ENCODE results near the gene ZCCHC4.
"Not testable (repeated sequence)": the region's sequence is repeated elsewhere in the genome, so short reads cannot be mapped to it uniquely, and the experiment has no call there.

The ZCCHC4 gene

GRCh38 chr4:25320773-25321172, 8.2 kb downstream of the ZCCHC4 start:
- H3K4me2 ChIP-seq (ENCODE audit: insufficient read depth, low read length, poor library complexity, severe bottlenecking): no peak overlapping the region
- H3K14ac ChIP-seq (ENCODE audit: low read length): no peak overlapping the region
- no peak overlapping the region for H4K8ac ChIP-seq (ENCODE audit: low read depth, low read length)
- no peaks in the 10 kb centered on the region for H3K9me3 ChIP-seq (replicated peaks in 1 of 2; ENCODE audit: control insufficient read depth in 2 of 2, insufficient read depth in 1 of 2, low read depth in 1 of 2, low read length in 2 of 2)
- H3K27ac ChIP-seq (replicated peaks; ENCODE audit: low read length): no peak overlapping the region
- H2AFZ ChIP-seq (ENCODE audit: low read length): no peak overlapping the region
- H3K79me1 ChIP-seq (ENCODE audit: low read depth, low read length): no peaks in the 10 kb centered on the region
- H3K4me1 ChIP-seq (ENCODE audit: control insufficient read depth in 2 of 2, insufficient read depth in 1 of 2, low read depth in 1 of 2, low read length in 2 of 2): no peaks in the 10 kb centered on the region
- H3K9ac ChIP-seq (ENCODE audit: low read depth, low read length, poor library complexity): no peak overlapping the region
- no peak overlapping the region for H3K4me3 ChIP-seq (ENCODE audit: low read length in 2 of 2)
- H3K4ac ChIP-seq (ENCODE audit: low read length): no peak overlapping the region
- H2BK12ac ChIP-seq (ENCODE audit: low read length): no peak overlapping the region
- no peak overlapping the region for H2AK5ac ChIP-seq (ENCODE audit: low read depth, low read length)
- no peak overlapping the region for H3K18ac ChIP-seq (ENCODE audit: low read length)
- no peak overlapping the region for H2BK120ac ChIP-seq (ENCODE audit: low read depth, low read length)
- H2BK5ac ChIP-seq (ENCODE audit: low read length): no peak overlapping the region
- H3K27me3 ChIP-seq (ENCODE audit: control insufficient read depth in 3 of 3, insufficient read depth in 3 of 3, low read depth in 1 of 3, low read length in 3 of 3): no peaks in the 10 kb centered on the region
- no peak for DNase-seq (ENCODE audit: low spot score)
- H4K91ac ChIP-seq (ENCODE audit: low read depth, low read length, poor library complexity): no peak overlapping the region
- H2BK15ac ChIP-seq (ENCODE audit: low read length): no peak overlapping the region
- no CpG with 5 or more reads among the region's 1 CpG for WGBS, 2 donors (ENCODE audit: extremely low coverage in 2 of 2, insufficient read length in 2 of 2, insufficient replicate concordance in 1 of 2)
- H3K36me3 ChIP-seq (replicated peaks in 1 of 2; ENCODE audit: control insufficient read depth in 2 of 2, insufficient read depth in 2 of 2, low read length in 2 of 2): peaks cover 0 to 48% of the 10 kb centered on the region in 2 donors
- H3K23ac ChIP-seq (ENCODE audit: low read depth, low read length, poor library complexity): no peak overlapping the region

GRCh38 chr4:25321703-25322102, 9.1 kb downstream of the ZCCHC4 start:
- Histone ChIP-seq H3K9me3 (replicated peaks in 1 of 2; ENCODE audit: control insufficient read depth in 2 of 2, insufficient read depth in 1 of 2, low read depth in 1 of 2, low read length in 2 of 2) (no peaks in the 10 kb centered on the region), H4K8ac (ENCODE audit: low read depth, low read length) (no peak overlapping the region), H3K9ac (ENCODE audit: low read depth, low read length, poor library complexity) (no peak overlapping the region), H2AK5ac (ENCODE audit: low read depth, low read length) (no peak overlapping the region), H2BK12ac (ENCODE audit: low read length) (no peak overlapping the region), H3K36me3 (replicated peaks in 1 of 2; ENCODE audit: control insufficient read depth in 2 of 2, insufficient read depth in 2 of 2, low read length in 2 of 2) (peaks cover 0 to 39% of the 10 kb centered on the region in 2 donors), H3K14ac (ENCODE audit: low read length) (no peak overlapping the region), H3K27me3 (ENCODE audit: control insufficient read depth in 3 of 3, insufficient read depth in 3 of 3, low read depth in 1 of 3, low read length in 3 of 3) (no peaks in the 10 kb centered on the region), H2AFZ (ENCODE audit: low read length) (no peak overlapping the region), H3K18ac (ENCODE audit: low read length) (no peak overlapping the region), H4K91ac (ENCODE audit: low read depth, low read length, poor library complexity) (no peak overlapping the region), H3K23ac (ENCODE audit: low read depth, low read length, poor library complexity) (no peak overlapping the region), H3K4me1 (ENCODE audit: control insufficient read depth in 2 of 2, insufficient read depth in 1 of 2, low read depth in 1 of 2, low read length in 2 of 2) (no peaks in the 10 kb centered on the region), H3K27ac (replicated peaks; ENCODE audit: low read length) (no peak overlapping the region), H3K79me1 (ENCODE audit: low read depth, low read length) (no peaks in the 10 kb centered on the region), H3K4me2 (ENCODE audit: insufficient read depth, low read length, poor library complexity, severe bottlenecking) (no peak overlapping the region), H2BK5ac (ENCODE audit: low read length) (no peak overlapping the region), H2BK120ac (ENCODE audit: low read depth, low read length) (no peak overlapping the region), H2BK15ac (ENCODE audit: low read length) (no peak overlapping the region), H3K4me3 (ENCODE audit: low read length in 2 of 2) (no peak overlapping the region), H3K4ac (ENCODE audit: low read length) (no peak overlapping the region)
- no CpG with 5 or more reads among the region's 3 CpGs for WGBS, 2 donors (ENCODE audit: extremely low coverage in 2 of 2, insufficient read length in 2 of 2, insufficient replicate concordance in 1 of 2)
- DNase-seq (ENCODE audit: low spot score): no peak

GRCh38 chr4:25328463-25328862, 15.9 kb downstream of the ZCCHC4 start:
- not testable (repeated sequence) for H2AFZ ChIP-seq (ENCODE audit: low read length); H3K9ac ChIP-seq (ENCODE audit: low read depth, low read length, poor library complexity); H3K27ac ChIP-seq (replicated peaks; ENCODE audit: low read length); H4K8ac ChIP-seq (ENCODE audit: low read depth, low read length); H2BK15ac ChIP-seq (ENCODE audit: low read length); H3K4me3 ChIP-seq (ENCODE audit: low read length in 2 of 2); H3K14ac ChIP-seq (ENCODE audit: low read length); H3K9me3 ChIP-seq (replicated peaks in 1 of 2; ENCODE audit: control insufficient read depth in 2 of 2, insufficient read depth in 1 of 2, low read depth in 1 of 2, low read length in 2 of 2); H3K23ac ChIP-seq (ENCODE audit: low read depth, low read length, poor library complexity); H2BK120ac ChIP-seq (ENCODE audit: low read depth, low read length); H2BK5ac ChIP-seq (ENCODE audit: low read length); H3K18ac ChIP-seq (ENCODE audit: low read length); H3K4me1 ChIP-seq (ENCODE audit: control insufficient read depth in 2 of 2, insufficient read depth in 1 of 2, low read depth in 1 of 2, low read length in 2 of 2); H3K4me2 ChIP-seq (ENCODE audit: insufficient read depth, low read length, poor library complexity, severe bottlenecking); H3K4ac ChIP-seq (ENCODE audit: low read length); H2AK5ac ChIP-seq (ENCODE audit: low read depth, low read length); DNase-seq (ENCODE audit: low spot score); H4K91ac ChIP-seq (ENCODE audit: low read depth, low read length, poor library complexity); H2BK12ac ChIP-seq (ENCODE audit: low read length); H3K27me3 ChIP-seq (ENCODE audit: control insufficient read depth in 3 of 3, insufficient read depth in 3 of 3, low read depth in 1 of 3, low read length in 3 of 3); H3K79me1 ChIP-seq (ENCODE audit: low read depth, low read length); H3K36me3 ChIP-seq (replicated peaks in 1 of 2; ENCODE audit: control insufficient read depth in 2 of 2, insufficient read depth in 2 of 2, low read length in 2 of 2)
- no CpG with 5 or more reads among the region's 3 CpGs for WGBS, 2 donors (ENCODE audit: extremely low coverage in 2 of 2, insufficient read length in 2 of 2, insufficient replicate concordance in 1 of 2)

- Histone ChIP-seq H2AK5ac (ENCODE audit: low read depth, low read length) (no peak overlapping the region), H3K4me1 (ENCODE audit: control insufficient read depth in 2 of 2, insufficient read depth in 1 of 2, low read depth in 1 of 2, low read length in 2 of 2) (no peaks in the 10 kb centered on the region), H4K91ac (ENCODE audit: low read depth, low read length, poor library complexity) (no peak overlapping the region), H3K27ac (replicated peaks; ENCODE audit: low read length) (no peak overlapping the region), H2BK12ac (ENCODE audit: low read length) (no peak overlapping the region), H2BK120ac (ENCODE audit: low read depth, low read length) (no peak overlapping the region), H3K79me1 (ENCODE audit: low read depth, low read length) (peaks cover 2% of the 10 kb centered on the region), H2AFZ (ENCODE audit: low read length) (no peak overlapping the region), H2BK15ac (ENCODE audit: low read length) (no peak overlapping the region), H4K8ac (ENCODE audit: low read depth, low read length) (no peak overlapping the region), H3K23ac (ENCODE audit: low read depth, low read length, poor library complexity) (no peak overlapping the region), H3K27me3 (ENCODE audit: control insufficient read depth in 3 of 3, insufficient read depth in 3 of 3, low read depth in 1 of 3, low read length in 3 of 3) (no peaks in the 10 kb centered on the region), H3K14ac (ENCODE audit: low read length) (no peak overlapping the region), H2BK5ac (ENCODE audit: low read length) (no peak overlapping the region), H3K36me3 (replicated peaks in 1 of 2; ENCODE audit: control insufficient read depth in 2 of 2, insufficient read depth in 2 of 2, low read length in 2 of 2) (peaks cover 0 to 14% of the 10 kb centered on the region in 2 donors), H3K4me2 (ENCODE audit: insufficient read depth, low read length, poor library complexity, severe bottlenecking) (no peak overlapping the region), H3K4me3 (ENCODE audit: low read length in 2 of 2) (no peak overlapping the region), H3K9ac (ENCODE audit: low read depth, low read length, poor library complexity) (no peak overlapping the region), H3K9me3 (replicated peaks in 1 of 2; ENCODE audit: control insufficient read depth in 2 of 2, insufficient read depth in 1 of 2, low read depth in 1 of 2, low read length in 2 of 2) (no peaks in the 10 kb centered on the region), H3K18ac (ENCODE audit: low read length) (no peak overlapping the region), H3K4ac (ENCODE audit: low read length) (no peak overlapping the region)
- WGBS, 2 donors (ENCODE audit: extremely low coverage in 2 of 2, insufficient read length in 2 of 2, insufficient replicate concordance in 1 of 2): no CpG with 5 or more reads among the region's 1 CpG
- DNase-seq (ENCODE audit: low spot score): no peak
Measured at GRCh38 chr4:25330335-25330734, 17.8 kb downstream of the ZCCHC4 start.

All from neuronal stem cell (in vitro differentiated cells).